Spleen (tissue), 11 donors: ENCODE results near the gene FOXC1. TPM values are rescaled to one million over a fixed set of nuclear protein-coding genes. Genes with fewer than 3 reads are reported as not detected.

ENCODE experiments used
- DNase-seq: peaks from one replicate; pipeline ENCODE4 v3.0.0-alpha.2; 2020
- H3K27ac ChIP-seq, 8 donors: fragments of 200-600 bp; sonication (generic) in 7 of 8; 1 replicate in 4 of 8; 2 replicates in 4 of 8; pipeline versions ENCODE4 v1.5.0 to v1.8.0; 2016 to 2021; ENCODE audit warnings: inconsistent platforms in 4 of 8, mild to moderate bottlenecking in 4 of 8, moderate library complexity in 1 of 8
- H3K27me3 ChIP-seq, 7 donors: fragments of 200-600 bp; sonication (generic) in 6 of 7; replicated peaks in 1 of 7; 1 replicate in 4 of 7; 2 replicates in 3 of 7; pipeline versions ENCODE4 v1.5.0 to v1.8.0; 2016 to 2021; ENCODE audit warnings: inconsistent platforms in 3 of 7, mild to moderate bottlenecking in 1 of 7
- H3K36me3 ChIP-seq, 6 donors: fragments of 200-600 bp; sonication (generic) in 5 of 6; 1 replicate in 4 of 6; 2 replicates in 2 of 6; pipeline versions ENCODE4 v1.5.0 to v1.8.0; 2016 to 2021; ENCODE audit warnings: inconsistent platforms in 2 of 6
- H3K4me1 ChIP-seq, 6 donors: fragments of 200-600 bp; sonication (generic) in 5 of 6; 1 replicate in 3 of 6; 2 replicates in 3 of 6; pipeline versions ENCODE4 v1.5.0 to v1.8.0; 2016 to 2021; ENCODE audit warnings: inconsistent platforms in 3 of 6
- H3K4me3 ChIP-seq, 8 donors: fragments of 200-600 bp; sonication (generic) in 7 of 8; 1 replicate in 4 of 8; 2 replicates in 4 of 8; pipeline versions ENCODE4 v1.5.0 to v1.8.0; 2016 to 2021; ENCODE audit warnings: inconsistent platforms in 4 of 8, mild to moderate bottlenecking in 4 of 8, moderate library complexity in 2 of 8
- H3K9me3 ChIP-seq, 8 donors: fragments of 200-600 bp; sonication (generic) in 7 of 8; 1 replicate in 4 of 8; 2 replicates in 4 of 8; pipeline versions ENCODE4 v1.5.0 to v1.8.0; 2016 to 2021; ENCODE audit warnings: inconsistent platforms in 4 of 8
- CTCF ChIP-seq, 11 experiments: fragments of 200-600 bp in 7 of 11; fragments of 450-650 bp in 4 of 11; sonication (generic) in 4 of 11; IDR thresholded peaks in 8 of 11; conservative IDR thresholded peaks in 3 of 11; 1 replicate in 7 of 11; 2 replicates in 4 of 11; pipeline versions ENCODE4 v1.4.0 to v1.8.0; 2016 to 2021; ENCODE audit warnings: antibody characterized with exemption in 11 of 11, inconsistent platforms in 4 of 11, mild to moderate bottlenecking in 1 of 11
- POLR2A ChIP-seq, 3 donors: fragments of 450-650 bp; IDR thresholded peaks; one replicate each; pipeline ENCODE4 v1.5.1; 2017; ENCODE audit warnings: antibody characterized with exemption in 3 of 3, mild to moderate bottlenecking in 1 of 3
- POLR2AphosphoS5 ChIP-seq, 3 donors: sonication (generic); formaldehyde crosslinking; IDR thresholded peaks; one replicate each; pipeline ENCODE4 v1.5.1; 2017; ENCODE audit warnings: antibody characterized with exemption in 3 of 3
- WGBS, 5 donors: extraction: QIAGEN DNeasy Blood & Tissue Kit in 3 of 5; methylation state at CpG; one replicate each; pipeline versions ENCODE4 v1.1.5 to v1.1.7; 2013 to 2018; 5-methylcytosine and 5-hydroxymethylcytosine counted together
- intact Hi-C: fragments of 100-400 bp; cut with DNase I; formaldehyde crosslinking; loops from one replicate; pipeline ENCODE4 v1.15.0; 2023; ENCODE audit warnings: low total_unique reads
- polyA plus RNA-seq, 3 donors: library from polyadenylated mRNA; stranded (reverse); fragments of 200-250 nt; gene quantifications; one replicate each; pipeline ENCODE4 v1.2.1, GENCODE V29; 2013
- total RNA-seq, 7 donors: library from RNA; depleted of rRNA in 3 of 7; stranded (reverse); fragments of >200 nt in 3 of 7; fragmentation: NEBNext Ultra II Directional in 4 of 7; extraction: Animal tissue kit (Norgen Biotek cat#: 25700) in 4 of 7; gene quantifications; one replicate each; pipeline versions ENCODE4 v1.1.0 to v1.2.1, GENCODE V29; 2016 to 2021
- donor health status: healthy with polysubstance abuse.
- donor health status: DM: no; HTN: no; CAD: no; lungs with moderate emphysema.
- donor health status: DM: no; HTN: no; CAD: no.
- donor health status: Bipolar disorder and iron deficiency.
- donor health status: healthy.
- donor health status: DM: no; HTN: no; CAD: no.
- donor health status: DM: yes; HTN: yes; CAD: no.

The FOXC1 gene
- total and polyA plus RNA-seq, 10 donors: 0.20 to 1.1 (median 0.55) TPM

- Histone ChIP-seq H3K4me1 (no peaks in the 10 kb centered on the region), H3K9me3 (no peaks in the 10 kb centered on the region), H3K4me3 (no peak overlapping the region), H3K27ac (no peak overlapping the region), H3K27me3 (no peaks in the 10 kb centered on the region), H3K36me3 (no peaks in the 10 kb centered on the region)
- no peak for DNase-seq
- WGBS, 5 donors: 79 to 89% (median 83%) methylated on average over 12 to 13 of the region's 13 CpGs
- intact Hi-C loops: no loop called here
- TF ChIP-seq CTCF (IDR thresholded peaks at IDR 0.05 in 8 of 11, conservative IDR thresholded peaks at IDR 0.05 in 3 of 11) (no peak), POLR2A (IDR thresholded peaks at IDR 0.05) (no peak), POLR2AphosphoS5 (IDR thresholded peaks at IDR 0.05) (no peak)
Measured at GRCh38 chr6:1657116-1657770, 47.5 kb downstream of the FOXC1 start.

- DNase-seq: no peak
- no peaks in the 10 kb centered on the region for H3K27me3 ChIP-seq
- intact Hi-C loops: no loop called here
- TF ChIP-seq CTCF (IDR thresholded peaks at IDR 0.05 in 8 of 11, conservative IDR thresholded peaks at IDR 0.05 in 3 of 11) (no peak), POLR2AphosphoS5 (IDR thresholded peaks at IDR 0.05) (no peak), POLR2A (IDR thresholded peaks at IDR 0.05) (no peak)
- WGBS, 5 donors: 92 to 95% (median 92%) methylated on average over 7 of the region's 7 CpGs
- no peaks in the 10 kb centered on the region for H3K9me3 ChIP-seq
- no peak overlapping the region for H3K4me3 ChIP-seq
- no peak overlapping the region for H3K27ac ChIP-seq
- no peaks in the 10 kb centered on the region for H3K36me3 ChIP-seq
- H3K4me1 ChIP-seq: no peaks in the 10 kb centered on the region
Measured at GRCh38 chr6:1657771-1658165, 48.1 kb downstream of the FOXC1 start.

GRCh38 chr6:1658212-1659005 lies 48.7 kb downstream of the FOXC1 start:
- DNase-seq: no peak
- no peaks in the 10 kb centered on the region for H3K36me3 ChIP-seq

More at GRCh38 chr6:1658212-1659005, 48.7 kb downstream of the FOXC1 start:
- TF ChIP-seq CTCF (IDR thresholded peaks at IDR 0.05 in 8 of 11, conservative IDR thresholded peaks at IDR 0.05 in 3 of 11) (no peak), POLR2AphosphoS5 (IDR thresholded peaks at IDR 0.05) (no peak), POLR2A (IDR thresholded peaks at IDR 0.05) (no peak)
- H3K9me3 ChIP-seq: no peaks in the 10 kb centered on the region
- H3K4me1 ChIP-seq: no peaks in the 10 kb centered on the region
- no peaks in the 10 kb centered on the region for H3K27me3 ChIP-seq
- no peak overlapping the region for H3K4me3 ChIP-seq
- 95 to 98% (median 96%) methylated on average over 15 of the region's 15 CpGs for WGBS, 5 donors
- H3K27ac ChIP-seq: no peak overlapping the region
- intact Hi-C loops: no loop called here
